ENCODE data around the gene SIRPB2. TPM values are rescaled to one million over a fixed set of nuclear protein-coding genes. Genes with fewer than 3 reads are reported as not detected.

The SIRPB2 gene
- total and polyA plus RNA-seq, 10 of the 15 experiments (the other 5 are each of a cell fraction or from before 2014, with no cell fraction given) = not detected

DNA sequence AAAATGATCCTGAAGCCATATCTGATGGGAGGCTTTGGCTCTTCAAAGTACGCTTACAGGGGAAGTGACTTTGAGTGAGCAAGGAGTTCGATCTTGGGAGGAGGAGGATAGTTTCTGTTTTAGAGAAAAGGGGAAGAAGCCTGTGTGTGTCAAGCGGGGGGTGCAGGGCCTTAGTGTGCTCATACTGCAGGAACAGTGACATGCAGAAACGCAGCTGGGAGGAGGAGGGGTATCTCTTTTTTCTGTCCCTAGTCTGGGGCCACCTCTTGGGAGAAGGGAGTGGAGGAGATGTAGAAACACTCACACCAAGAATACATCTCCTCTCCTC, 46.5 kb upstream of the SIRPB2 start (continued):
- TF ChIP-seq ZNF207 (IDR thresholded peaks at IDR 0.05; ENCODE audit: borderline replicate concordance) = 0 out of 2 replicates have a peak, but pooled peaks have one; percentile 22
- TF ChIP-seq ELK1 (IDR thresholded peaks at IDR 0.05; ENCODE audit: low read depth, low read length) = no peak
- no peak for TF ChIP-seq STAT1 (conservative IDR thresholded peaks at IDR 0.05)
- TF ChIP-seq MYB (IDR thresholded peaks at IDR 0.05; ENCODE audit: borderline replicate concordance, low read depth, low read length) = no peak
- peak in 1 of 2 experiments; percentile 52; a peak in 1 of 4 replicates for TF ChIP-seq EP300 (IDR thresholded peaks at IDR 0.05; ENCODE audit: borderline replicate concordance in 1 of 2, control insufficient read depth in 1 of 2, low read depth in 2 of 2, low read length in 2 of 2)
- TF ChIP-seq, protein P1, sequence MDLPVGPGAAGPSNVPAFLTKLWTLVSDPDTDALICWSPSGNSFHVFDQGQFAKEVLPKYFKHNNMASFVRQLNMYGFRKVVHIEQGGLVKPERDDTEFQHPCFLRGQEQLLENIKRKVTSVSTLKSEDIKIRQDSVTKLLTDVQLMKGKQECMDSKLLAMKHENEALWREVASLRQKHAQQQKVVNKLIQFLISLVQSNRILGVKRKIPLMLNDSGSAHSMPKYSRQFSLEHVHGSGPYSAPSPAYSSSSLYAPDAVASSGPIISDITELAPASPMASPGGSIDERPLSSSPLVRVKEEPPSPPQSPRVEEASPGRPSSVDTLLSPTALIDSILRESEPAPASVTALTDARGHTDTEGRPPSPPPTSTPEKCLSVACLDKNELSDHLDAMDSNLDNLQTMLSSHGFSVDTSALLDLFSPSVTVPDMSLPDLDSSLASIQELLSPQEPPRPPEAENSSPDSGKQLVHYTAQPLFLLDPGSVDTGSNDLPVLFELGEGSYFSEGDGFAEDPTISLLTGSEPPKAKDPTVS (IDR thresholded peaks at IDR 0.05; ENCODE audit: low read depth, low read length) = no peak
- TF ChIP-seq RCOR1 (conservative IDR thresholded peaks at IDR 0.05; ENCODE audit: low read depth, low read length) = no peak
- peak; percentile 64 for TF ChIP-seq ATF7 (IDR thresholded peaks at IDR 0.05; ENCODE audit: low read depth)
- TF ChIP-seq MTA3 (IDR thresholded peaks at IDR 0.05; ENCODE audit: borderline replicate concordance, low read length) = no peak
- TF ChIP-seq PAX5 (IDR thresholded peaks at IDR 0.05; ENCODE audit: borderline replicate concordance, low read depth, low read length) = peak; percentile 28; the same call in 1 of the 2 replicates
- TF ChIP-seq NFXL1 (IDR thresholded peaks at IDR 0.05; ENCODE audit: borderline replicate concordance) = no peak
- TF ChIP-seq, protein P2, sequence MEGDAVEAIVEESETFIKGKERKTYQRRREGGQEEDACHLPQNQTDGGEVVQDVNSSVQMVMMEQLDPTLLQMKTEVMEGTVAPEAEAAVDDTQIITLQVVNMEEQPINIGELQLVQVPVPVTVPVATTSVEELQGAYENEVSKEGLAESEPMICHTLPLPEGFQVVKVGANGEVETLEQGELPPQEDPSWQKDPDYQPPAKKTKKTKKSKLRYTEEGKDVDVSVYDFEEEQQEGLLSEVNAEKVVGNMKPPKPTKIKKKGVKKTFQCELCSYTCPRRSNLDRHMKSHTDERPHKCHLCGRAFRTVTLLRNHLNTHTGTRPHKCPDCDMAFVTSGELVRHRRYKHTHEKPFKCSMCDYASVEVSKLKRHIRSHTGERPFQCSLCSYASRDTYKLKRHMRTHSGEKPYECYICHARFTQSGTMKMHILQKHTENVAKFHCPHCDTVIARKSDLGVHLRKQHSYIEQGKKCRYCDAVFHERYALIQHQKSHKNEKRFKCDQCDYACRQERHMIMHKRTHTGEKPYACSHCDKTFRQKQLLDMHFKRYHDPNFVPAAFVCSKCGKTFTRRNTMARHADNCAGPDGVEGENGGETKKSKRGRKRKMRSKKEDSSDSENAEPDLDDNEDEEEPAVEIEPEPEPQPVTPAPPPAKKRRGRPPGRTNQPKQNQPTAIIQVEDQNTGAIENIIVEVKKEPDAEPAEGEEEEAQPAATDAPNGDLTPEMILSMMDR (IDR thresholded peaks at IDR 0.05 in 2 of 3, conservative IDR thresholded peaks at IDR 0.05 in 1 of 3; ENCODE audit: control insufficient read depth in 2 of 3, extremely low read depth in 1 of 3, insufficient read depth in 1 of 3, low read depth in 3 of 3, low read length in 3 of 3) = no peak
- no peak for TF ChIP-seq ESRRA (IDR thresholded peaks at IDR 0.05; ENCODE audit: low read length)
- TF ChIP-seq PAX8 (IDR thresholded peaks at IDR 0.05) = no peak
- no peak for TF ChIP-seq POU2F2 (IDR thresholded peaks at IDR 0.05; ENCODE audit: borderline replicate concordance, low read depth, low read length)
- TF ChIP-seq ZNF24 (IDR thresholded peaks at IDR 0.05) = no peak
- no peak for TF ChIP-seq TCF7 (IDR thresholded peaks at IDR 0.05; ENCODE audit: borderline replicate concordance)
- TF ChIP-seq MXI1 (IDR thresholded peaks at IDR 0.05; ENCODE audit: low read depth, low read length) = no peak
- peak; percentile 76; the same call in 1 of the 2 replicates for TF ChIP-seq SPI1 (IDR thresholded peaks at IDR 0.05; ENCODE audit: borderline replicate concordance, insufficient read depth, low read depth, low read length)
- peak; percentile 35; the same call in 1 of the 2 replicates for TF ChIP-seq MTA2 (IDR thresholded peaks at IDR 0.05; ENCODE audit: low read depth)
- no peak; the same call in 1 of the 2 replicates for TF ChIP-seq GATAD2B (conservative IDR thresholded peaks at IDR 0.05; ENCODE audit: low read depth)
- peak; percentile 74 to 79; a peak in 3 of 4 replicates for TF ChIP-seq IKZF2 (IDR thresholded peaks at IDR 0.05)
- TF ChIP-seq JUND (IDR thresholded peaks at IDR 0.05; ENCODE audit: low read depth, low read length) = no peak
- TF ChIP-seq SKIL (IDR thresholded peaks at IDR 0.05; ENCODE audit: low read depth, poor library complexity, severe bottlenecking) = no peak
- TF ChIP-seq MEF2B (IDR thresholded peaks at IDR 0.05; ENCODE audit: partially characterized antibody, poor library complexity, severe bottlenecking) = no peak

Data from GM12878 (cell line).